NCI-H510A (cell line): ENCODE measurements around the gene SPEM1.
"Not testable (repeated sequence)": the region's sequence is repeated elsewhere in the genome, so short reads cannot be mapped to it uniquely, and the experiment has no call there.

Experiments
- DNase-seq: peaks from one replicate; lab custom pipeline; 2025; lab: John Stamatoyannopoulos, UW

SPEM1 gene

GRCh38 chr17:7468804-7469389 is 48.8 kb downstream of the SPEM1 start:
- DNase-seq: no peak

- DNase-seq: not testable (repeated sequence)
These were observed 49.7 kb downstream of the SPEM1 start for GRCh38 chr17:7469843-7470242.

GRCh38 chr17:7470457-7470973 is 50.4 kb downstream of the SPEM1 start:
- not testable (repeated sequence) for DNase-seq
